GM18502 (cell line): ENCODE measurements around the gene YY1AP1.
"Not testable (repeated sequence)": the region's sequence is repeated elsewhere in the genome, so short reads cannot be mapped to it uniquely, and the experiment has no call there.

Source experiments
- ATAC-seq: cut with Tn5 transposase; IDR thresholded peaks from one replicate; pipeline ENCODE4 v1.9.1; 2021; ENCODE audit warnings: mild to moderate bottlenecking; ENCODE audit not compliant: unreplicated experiment, poor library complexity

The YY1AP1 gene, protein sequence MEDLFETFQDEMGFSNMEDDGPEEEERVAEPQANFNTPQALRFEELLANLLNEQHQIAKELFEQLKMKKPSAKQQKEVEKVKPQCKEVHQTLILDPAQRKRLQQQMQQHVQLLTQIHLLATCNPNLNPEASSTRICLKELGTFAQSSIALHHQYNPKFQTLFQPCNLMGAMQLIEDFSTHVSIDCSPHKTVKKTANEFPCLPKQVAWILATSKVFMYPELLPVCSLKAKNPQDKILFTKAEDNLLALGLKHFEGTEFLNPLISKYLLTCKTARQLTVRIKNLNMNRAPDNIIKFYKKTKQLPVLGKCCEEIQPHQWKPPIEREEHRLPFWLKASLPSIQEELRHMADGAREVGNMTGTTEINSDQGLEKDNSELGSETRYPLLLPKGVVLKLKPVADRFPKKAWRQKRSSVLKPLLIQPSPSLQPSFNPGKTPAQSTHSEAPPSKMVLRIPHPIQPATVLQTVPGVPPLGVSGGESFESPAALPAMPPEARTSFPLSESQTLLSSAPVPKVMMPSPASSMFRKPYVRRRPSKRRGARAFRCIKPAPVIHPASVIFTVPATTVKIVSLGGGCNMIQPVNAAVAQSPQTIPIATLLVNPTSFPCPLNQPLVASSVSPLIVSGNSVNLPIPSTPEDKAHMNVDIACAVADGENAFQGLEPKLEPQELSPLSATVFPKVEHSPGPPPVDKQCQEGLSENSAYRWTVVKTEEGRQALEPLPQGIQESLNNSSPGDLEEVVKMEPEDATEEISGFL

DNA sequence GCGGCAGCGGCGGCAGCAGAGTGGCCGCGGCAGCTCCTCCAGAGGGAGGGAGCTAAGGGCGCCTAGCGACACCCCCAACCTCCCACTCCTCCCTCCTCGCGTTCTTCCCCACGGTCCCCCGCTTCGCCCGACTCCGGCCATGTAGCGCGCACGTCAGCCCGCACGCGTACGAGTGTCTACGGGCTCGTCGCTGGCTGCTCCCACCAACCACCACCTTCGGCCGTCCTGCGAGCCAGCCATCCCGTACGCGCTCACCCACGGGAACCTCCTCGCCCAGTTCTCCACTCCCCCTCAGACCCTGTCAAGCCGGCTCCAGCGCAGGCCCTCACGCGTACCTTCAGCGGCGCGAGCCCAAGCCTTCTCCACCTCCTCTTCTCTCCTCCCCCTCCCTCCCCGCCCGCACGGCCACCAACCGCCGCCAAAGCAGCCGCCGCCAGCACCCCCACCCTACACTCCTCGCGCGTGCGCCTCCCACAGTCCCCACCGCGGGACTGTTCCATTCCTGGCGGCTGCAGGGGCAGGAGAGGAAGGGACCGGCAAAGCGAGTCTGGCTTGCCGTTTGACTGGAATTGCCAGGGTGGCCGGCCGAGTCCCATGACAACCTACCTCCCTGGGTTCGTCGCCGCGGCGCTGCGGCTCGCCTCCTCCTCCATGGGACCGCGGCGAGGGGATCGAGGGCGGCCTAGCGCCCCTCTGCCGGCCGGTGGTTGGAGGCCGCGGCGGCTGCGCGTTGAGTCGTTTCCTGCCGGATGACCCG, at the start of gene YY1AP1:
TSS of gene YY1AP1 (minus strand) at position 451 of the 757 bp plus-strand sequence. CDS start 8,338 bp downstream, outside the sequence.
- peak; percentile 82 for ATAC-seq

DNA sequence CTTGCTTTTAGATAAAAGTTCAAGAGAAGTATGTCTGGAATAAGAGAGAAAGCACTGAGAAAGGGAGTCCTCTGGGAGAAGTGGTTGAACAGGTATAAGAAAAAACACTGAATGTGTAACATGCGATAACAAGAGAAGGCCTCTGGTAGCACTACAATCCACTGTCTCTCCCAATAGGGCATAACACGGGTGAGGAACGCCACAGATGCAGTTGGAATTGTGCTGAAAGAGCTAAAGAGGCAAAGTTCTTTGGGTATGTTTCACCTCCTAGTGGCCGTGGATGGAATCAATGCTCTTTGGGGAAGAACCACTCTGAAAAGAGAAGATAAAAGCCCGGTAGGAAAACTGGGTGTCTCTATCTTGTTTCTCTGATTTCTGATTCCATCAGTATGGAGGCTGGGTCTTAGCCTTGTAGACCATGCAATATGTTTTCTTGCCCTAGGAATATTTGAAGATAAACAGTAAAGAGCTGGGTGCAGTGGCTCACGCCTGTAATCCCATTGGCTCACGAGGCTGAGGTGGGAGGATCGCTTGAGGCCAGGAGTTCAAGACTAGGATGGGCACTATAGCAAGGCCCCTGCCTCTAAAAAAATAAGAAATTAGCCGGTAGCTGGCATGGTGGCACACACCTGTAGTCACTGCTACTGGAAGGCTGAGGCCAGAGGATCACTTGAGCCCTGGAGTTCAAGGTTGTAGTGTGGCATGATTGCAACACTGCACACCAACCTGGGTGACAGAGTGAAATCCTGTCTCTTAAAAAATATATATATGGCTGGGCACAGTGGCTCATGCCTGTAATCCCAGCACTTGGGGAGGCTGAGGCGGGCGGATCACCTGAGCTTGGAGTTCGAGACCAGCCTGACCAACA, 40.7 kb upstream of the YY1AP1 start:
- ATAC-seq = no peak

DNA sequence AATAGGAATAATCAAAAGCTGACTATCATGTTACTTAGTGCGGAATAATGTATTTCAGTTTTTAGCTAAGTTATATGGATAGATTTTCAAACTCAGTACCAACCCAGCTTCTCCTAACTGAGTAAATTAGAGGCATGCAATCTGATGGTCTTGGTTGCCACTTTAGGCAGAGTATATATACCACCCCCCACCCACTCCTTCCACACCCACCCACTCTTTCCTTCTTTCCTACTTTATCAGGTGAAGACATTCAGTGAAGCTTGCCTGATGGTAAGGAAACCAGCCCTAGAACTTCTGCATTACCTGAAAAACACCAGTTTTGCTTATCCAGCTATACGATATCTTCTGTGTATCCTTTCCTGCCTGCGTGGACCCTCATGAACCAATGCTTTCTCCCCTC, 36.6 kb upstream of the YY1AP1 start:
- no peak for ATAC-seq

DNA sequence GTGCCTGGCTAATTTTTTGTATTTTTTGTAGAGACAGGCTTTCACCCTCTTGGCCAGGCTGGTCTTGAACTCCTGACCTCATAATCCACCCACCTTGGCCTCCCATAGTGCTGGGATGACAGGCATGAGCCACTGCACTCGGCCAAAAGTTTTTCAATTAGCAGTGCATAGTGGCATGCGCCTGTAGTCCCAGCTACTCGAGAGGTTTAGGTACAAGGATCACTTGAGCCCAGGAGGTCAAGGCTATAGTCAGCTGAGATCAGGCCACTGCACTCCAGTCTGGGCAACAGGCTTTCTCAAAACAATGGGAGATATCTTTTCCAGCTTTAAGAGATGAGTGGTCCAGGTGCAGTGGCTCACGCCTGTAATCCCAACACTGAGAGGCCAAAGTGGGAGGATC, 31.1 kb upstream of the YY1AP1 start:
- ATAC-seq = no peak

DNA sequence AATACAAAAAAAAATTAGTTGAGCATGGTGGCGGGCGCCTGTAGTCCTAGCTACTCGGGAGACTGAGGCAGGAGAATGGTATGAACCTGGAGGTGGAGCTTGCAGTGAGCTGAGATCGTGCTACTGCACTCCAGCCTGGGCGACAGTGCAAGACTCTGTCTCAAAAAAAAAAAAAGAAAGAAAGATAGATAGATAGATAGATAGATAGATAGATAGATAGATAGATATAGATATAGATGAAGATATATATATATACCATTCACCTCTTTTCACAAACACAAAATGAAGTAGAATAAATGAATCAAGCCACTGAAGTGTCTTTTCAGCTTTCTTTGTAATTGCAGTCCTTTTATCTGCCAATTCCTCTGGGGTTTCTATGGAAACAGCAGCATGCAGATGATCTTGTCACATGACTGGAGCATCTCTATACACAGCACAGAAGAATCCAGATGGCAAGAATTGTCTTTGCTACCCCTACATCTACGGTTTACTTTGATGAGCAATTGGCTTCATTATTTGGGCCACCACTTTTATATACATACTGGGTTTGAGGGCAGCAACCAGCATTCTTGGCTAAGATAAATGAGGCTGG, 30.0 kb upstream of the YY1AP1 start:
- ATAC-seq = not testable (repeated sequence)

DNA sequence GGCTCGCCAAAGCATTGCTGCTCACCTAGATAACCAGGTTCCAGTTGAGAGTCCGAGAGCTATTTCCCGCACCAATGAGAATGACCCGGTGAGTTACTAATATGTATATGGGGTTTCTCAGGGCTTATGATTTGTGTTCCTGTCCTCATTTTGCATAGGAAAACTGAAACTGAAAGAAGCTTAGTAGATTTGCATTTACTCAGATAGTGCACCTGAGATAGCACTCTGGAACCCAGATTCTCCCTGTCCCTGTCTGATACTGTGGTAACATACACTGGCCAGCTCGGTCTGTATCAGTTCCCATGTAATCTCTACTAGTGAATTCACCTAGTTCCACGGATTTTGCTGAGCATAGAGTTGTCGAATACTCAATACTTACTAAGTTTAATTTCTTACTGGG, 28.5 kb upstream of the YY1AP1 start:
- no peak for ATAC-seq

DNA sequence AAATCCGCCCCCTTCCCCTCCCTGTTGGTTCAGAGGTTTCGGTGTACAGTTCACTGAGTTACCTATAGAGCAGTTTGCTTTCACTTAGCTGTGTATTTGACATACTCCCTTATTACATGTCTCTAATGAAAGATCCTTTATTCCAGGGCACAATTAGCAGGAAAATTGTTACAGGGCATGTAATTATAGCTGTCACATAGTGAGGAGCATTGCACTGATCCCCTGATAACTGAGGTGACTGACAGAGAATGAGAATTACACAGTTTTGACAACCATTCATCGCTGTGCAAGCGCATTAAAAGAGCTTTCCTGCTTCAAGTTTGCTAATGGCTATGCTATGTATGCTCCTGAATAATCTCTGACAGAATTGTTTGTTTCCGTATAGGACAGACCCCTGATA, 27.2 kb upstream of the YY1AP1 start:
- no peak for ATAC-seq

DNA sequence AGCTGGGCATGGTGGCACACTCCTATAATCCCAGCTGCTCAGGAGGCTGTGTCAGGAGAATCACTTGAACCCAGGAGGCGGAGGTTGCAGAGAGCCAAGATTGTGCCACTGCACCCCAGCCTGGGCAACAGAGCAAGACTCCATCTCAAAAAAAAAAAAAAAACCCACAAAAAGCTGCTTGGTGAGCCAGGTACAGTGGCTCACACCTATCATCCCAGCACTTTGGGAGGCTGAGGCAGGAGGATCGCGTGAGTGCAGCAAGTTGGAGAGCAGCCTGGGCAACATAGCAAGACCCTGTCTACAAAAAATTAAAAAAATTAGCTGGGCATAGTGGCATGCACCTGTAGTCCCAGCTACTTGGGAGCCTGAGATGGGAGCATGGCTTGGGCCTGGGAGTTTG, 26.5 kb upstream of the YY1AP1 start:
- not testable (repeated sequence) for ATAC-seq

DNA sequence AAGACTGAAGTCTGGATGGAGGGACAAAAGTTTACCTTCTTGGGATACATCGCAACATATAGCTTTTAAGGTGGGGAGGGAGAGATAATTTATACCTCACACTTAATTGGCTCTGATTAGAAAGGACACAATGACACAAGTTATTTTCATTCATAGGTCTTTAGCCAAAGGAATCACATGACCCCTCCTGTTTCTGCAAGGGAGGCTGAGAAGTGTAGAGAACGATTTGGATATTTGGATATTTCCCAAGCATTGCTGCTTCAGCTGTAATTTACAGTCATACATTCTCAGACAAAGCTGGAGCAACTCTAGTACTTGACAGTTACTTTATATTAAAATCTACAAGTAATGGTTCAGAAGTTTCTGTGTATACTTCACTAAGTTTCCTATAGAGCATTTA, 24.5 kb upstream of the YY1AP1 start:
- no peak for ATAC-seq

DNA sequence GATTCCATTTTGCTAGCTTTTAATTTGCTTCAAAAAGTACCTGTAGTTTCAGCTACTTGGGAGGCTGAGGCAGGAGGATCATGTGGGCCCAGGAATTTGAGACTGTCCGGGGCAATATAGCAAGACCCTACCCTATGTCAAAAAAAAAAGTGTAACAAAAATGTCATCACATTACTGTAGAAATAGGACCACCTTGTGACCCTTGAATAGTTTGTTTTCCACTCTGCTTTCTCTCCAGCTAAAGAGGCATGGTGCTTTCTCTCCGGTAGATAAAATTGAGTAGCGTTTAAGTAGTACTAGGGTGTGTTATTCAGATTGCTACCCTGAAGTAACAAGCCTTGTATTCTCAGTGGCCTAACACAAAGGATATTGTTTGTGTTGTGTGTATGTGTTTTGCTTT, 24.1 kb upstream of the YY1AP1 start:
- ATAC-seq = not testable (repeated sequence)

DNA sequence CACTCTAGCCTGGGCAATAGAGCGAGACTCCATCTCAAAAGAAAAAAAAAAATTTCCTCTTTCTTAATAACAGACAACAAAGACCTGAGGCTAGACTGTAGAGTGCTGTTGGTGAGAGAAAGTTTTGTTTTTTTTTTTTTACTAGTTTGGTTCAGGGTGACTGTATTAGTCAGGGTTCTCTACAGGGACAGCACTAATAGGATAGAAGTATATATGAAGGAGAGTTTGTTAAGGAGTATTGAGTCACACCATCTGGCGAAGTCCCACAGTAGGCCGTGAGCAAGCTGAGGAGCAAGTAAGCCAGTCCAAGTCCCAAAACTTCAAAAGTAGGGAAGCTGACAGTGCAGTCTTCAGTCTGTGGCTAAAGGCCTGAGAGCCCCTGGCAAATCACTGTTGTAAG, 22.9 kb upstream of the YY1AP1 start:
- ATAC-seq = not testable (repeated sequence)

DNA sequence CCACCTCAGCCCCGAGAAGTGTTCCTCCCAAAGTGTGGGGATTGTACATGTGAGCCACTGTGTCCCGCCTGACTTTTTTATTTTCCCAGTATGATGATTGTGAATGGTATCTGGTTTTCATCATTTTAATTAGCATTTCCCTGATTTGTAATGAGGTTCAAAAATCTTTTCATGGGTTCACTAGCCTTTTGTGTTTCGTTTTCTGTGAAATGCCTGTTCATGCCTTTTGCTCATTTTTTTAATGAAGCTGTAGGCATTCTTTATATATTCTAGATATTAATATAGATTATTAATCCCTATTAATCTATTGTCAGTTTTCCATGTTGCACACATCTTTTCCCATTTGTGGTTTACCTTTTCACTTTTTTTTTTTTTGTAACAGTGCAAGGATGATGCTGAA, 20.8 kb upstream of the YY1AP1 start:
- ATAC-seq = no peak

DNA sequence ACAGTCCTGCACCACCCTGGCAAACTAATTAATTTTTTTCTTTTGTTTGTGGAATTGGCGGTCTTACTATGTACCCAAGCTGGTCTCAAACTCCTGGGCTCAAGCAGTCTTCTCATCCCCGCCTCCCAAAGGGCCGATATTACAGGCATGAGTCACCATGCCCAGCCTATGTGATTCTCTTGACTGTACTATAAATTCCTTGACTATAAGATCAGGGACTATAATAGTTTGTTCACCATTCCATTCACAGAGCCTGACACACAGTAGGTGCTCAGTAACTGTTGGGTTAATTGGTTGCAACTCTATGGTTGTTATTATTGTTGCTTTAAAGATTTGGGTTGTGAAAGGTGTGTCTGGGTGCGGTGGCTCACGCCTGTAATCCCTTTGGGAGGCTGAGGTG, 17.6 kb upstream of the YY1AP1 start:
- no peak for ATAC-seq

DNA sequence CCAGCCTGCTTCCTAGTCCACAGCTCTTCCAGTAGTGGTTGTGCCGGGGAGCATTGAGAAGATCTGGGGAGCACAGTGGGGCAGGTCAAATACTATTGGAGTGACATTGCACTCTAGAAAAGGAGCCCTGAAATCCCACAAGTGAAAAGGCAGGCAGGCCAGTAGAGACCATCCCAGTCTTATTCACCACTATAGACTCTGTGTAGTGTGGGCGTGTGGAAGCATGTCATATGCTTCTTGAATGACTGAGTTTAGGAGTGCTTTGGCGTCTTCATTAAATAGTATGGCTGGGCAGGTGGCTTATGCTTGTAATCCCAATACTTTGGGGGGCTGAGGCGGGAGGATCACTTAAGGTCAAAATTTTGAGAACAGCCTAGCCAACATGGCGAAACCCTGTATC, 15.8 kb upstream of the YY1AP1 start:
- not testable (repeated sequence) for ATAC-seq

DNA sequence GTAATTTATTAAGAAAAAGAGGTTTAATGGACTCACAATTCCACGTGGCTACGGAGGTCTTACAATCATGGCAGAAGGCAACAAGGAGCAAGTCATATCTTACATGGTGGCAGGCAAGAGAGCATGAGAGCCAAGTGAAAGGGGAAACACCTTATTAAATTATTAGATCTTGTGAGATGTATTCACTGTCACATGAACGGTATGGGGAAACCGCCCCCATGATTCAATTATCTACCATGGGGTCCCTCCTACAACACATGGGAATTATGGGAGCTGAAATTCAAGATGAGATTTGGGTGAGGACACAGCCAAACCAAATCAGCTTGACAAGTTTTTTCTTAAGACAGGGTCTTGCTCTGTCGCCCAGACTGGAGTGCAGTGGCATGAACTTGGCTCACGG, 14.6 kb upstream of the YY1AP1 start:
- ATAC-seq = no peak

DNA sequence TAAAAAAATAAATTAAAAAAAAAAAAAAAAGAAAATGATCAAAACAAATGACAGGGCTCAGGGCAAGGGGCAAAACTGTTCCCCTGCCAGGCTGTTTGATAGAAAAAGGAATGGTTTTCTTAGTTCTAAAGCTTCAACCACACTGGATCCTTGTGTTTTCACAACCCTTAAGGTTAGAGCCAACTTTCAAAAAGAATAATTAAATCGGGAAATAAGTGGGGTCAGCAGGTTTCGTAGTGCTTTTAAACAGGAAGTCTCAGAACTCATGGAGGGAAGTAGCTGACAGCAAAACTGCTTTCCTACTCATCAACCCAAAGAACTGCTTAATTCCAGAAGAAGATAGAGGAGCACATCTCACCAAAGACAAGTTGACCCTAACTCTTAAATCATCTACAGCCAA, 13.1 kb upstream of the YY1AP1 start:
- not testable (repeated sequence) for ATAC-seq

DNA sequence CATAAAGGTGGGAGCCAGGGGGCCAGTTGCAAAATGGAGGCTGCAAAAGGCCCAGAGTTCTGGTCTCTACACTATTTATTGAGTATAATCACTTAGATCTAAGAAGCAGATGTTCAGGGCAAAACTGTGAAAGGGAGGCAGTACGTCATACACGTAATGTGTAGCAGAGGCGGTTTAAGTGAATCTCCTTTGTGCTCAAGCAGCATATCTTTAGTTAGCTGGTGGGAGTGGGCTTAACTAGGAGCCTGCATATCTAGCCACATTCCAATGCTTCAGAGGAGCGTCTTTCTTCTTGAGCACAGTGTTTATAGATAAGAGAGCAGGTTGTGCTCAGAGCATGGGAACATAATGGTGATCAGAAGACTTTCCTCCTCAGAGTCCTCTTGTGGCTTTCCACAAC, 10.5 kb upstream of the YY1AP1 start:
- not testable (repeated sequence) for ATAC-seq

DNA sequence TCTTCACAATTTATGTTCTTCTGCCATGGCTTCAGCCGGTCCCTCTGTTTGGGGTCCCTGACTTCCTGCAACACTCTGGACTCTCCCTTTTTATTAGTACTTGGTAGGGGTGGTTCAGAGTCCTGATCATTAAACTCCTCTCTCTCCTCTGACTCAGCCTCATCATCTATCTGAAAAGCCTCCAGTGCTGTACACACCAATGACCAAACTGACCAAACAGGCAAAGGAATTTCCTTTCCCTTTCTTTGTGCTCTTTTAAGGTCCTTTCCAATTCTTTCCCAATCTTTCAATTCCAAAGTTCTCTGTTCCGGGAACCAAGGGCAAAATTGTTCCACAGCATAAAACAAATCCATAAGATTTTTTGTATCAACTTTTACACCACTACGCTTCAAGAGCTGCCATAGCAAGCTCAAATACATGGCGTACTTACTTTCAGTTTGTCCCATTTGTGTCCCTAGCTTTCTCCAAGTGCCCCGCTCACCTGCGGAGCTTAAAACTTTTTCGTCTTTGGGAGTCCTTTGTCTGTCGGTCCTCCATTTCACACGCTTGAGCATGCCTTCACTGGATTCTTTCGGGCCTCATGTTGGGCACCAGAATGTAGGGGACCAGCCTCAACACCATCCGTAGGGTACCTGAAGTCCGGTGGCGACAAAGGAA, 9.9 kb upstream of the YY1AP1 start:
- no peak for ATAC-seq

DNA sequence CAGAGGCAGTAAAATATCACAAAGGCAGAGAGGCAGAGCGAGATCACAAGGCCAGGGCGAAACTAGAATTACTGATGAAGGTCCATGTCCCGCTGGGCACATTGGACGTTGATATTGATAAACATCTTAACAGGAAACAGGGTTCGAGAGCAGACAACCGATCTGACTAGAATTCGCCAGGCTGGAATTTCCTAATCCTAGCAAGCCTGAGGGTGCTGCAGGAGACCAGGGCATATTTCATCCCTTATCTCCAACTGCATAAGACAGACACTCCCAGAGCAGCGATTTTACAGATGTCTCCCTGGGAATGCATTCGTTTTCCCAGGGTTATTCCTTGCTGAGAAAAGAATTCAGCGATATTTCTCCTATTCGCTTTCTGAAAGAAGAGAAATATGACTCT, 9.0 kb upstream of the YY1AP1 start:
- not testable (repeated sequence) for ATAC-seq
